ENCODE measurements around the gene ARHGAP10.

DNA sequence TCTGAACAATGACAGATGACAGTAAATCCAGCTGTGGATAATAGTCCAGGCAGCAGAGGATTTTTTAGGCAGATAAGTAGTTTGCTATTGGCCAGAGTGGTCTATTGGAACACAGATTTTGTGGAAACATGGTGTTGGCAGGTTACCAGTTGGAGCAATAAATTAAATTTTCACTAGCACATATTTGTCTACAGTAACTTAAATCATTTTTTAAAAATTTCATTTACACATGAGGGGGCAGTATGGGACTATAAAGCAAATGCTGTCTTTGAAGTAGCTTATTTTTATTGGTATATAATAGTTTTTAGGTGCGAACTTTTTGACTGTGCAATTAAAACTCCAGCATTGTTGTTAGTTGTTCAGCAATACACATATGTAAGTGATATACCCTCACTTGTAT lies 289.8 kb downstream of the ARHGAP10 start:
- TF ChIP-seq, protein P1, sequence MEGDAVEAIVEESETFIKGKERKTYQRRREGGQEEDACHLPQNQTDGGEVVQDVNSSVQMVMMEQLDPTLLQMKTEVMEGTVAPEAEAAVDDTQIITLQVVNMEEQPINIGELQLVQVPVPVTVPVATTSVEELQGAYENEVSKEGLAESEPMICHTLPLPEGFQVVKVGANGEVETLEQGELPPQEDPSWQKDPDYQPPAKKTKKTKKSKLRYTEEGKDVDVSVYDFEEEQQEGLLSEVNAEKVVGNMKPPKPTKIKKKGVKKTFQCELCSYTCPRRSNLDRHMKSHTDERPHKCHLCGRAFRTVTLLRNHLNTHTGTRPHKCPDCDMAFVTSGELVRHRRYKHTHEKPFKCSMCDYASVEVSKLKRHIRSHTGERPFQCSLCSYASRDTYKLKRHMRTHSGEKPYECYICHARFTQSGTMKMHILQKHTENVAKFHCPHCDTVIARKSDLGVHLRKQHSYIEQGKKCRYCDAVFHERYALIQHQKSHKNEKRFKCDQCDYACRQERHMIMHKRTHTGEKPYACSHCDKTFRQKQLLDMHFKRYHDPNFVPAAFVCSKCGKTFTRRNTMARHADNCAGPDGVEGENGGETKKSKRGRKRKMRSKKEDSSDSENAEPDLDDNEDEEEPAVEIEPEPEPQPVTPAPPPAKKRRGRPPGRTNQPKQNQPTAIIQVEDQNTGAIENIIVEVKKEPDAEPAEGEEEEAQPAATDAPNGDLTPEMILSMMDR (IDR thresholded peaks at IDR 0.05) = peak in 2 of 4 donors; percentile 34 to 39
- no peak for TF ChIP-seq POLR2A (IDR thresholded peaks at IDR 0.05)

Data from right lobe of liver (tissue), 4 donors.